Measurements from ENCODE around the gene ALAS1. TPM values are rescaled to one million over a fixed set of nuclear protein-coding genes. Genes with fewer than 3 reads are reported as not detected.

The ALAS1 gene
- total RNA-seq, 2 donors from 2014 or later: 28.4 to 33.3 TPM

GRCh38 chr3:52222319-52223221 lies 24.6 kb downstream of the ALAS1 start:
- H3K27ac ChIP-seq: no peak overlapping the region
- no peak for DNase-seq (ENCODE audit: low spot score)
- H3K9me3 ChIP-seq: no peaks in the 10 kb centered on the region
- peaks cover 0 to under 1% of the 10 kb centered on the region in 2 donors for H3K4me1 ChIP-seq (ENCODE audit: control insufficient read depth in 1 of 2, low read depth in 2 of 2)
- no peak for ATAC-seq (ENCODE audit: insufficient number of reproducible peaks, low FRiP score, low read depth)
- no peak overlapping the region for H3K4me3 ChIP-seq
- TF ChIP-seq, protein P1, sequence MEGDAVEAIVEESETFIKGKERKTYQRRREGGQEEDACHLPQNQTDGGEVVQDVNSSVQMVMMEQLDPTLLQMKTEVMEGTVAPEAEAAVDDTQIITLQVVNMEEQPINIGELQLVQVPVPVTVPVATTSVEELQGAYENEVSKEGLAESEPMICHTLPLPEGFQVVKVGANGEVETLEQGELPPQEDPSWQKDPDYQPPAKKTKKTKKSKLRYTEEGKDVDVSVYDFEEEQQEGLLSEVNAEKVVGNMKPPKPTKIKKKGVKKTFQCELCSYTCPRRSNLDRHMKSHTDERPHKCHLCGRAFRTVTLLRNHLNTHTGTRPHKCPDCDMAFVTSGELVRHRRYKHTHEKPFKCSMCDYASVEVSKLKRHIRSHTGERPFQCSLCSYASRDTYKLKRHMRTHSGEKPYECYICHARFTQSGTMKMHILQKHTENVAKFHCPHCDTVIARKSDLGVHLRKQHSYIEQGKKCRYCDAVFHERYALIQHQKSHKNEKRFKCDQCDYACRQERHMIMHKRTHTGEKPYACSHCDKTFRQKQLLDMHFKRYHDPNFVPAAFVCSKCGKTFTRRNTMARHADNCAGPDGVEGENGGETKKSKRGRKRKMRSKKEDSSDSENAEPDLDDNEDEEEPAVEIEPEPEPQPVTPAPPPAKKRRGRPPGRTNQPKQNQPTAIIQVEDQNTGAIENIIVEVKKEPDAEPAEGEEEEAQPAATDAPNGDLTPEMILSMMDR (IDR thresholded peaks at IDR 0.05): no peak
- no peaks in the 10 kb centered on the region for H3K27me3 ChIP-seq (replicated peaks; ENCODE audit: insufficient read depth)
- H3K36me3 ChIP-seq: no peaks in the 10 kb centered on the region

GRCh38 chr3:52223449-52224408 lies 25.8 kb downstream of the ALAS1 start:
- no peak for ATAC-seq (ENCODE audit: insufficient number of reproducible peaks, low FRiP score, low read depth)
- no peaks in the 10 kb centered on the region for H3K9me3 ChIP-seq
- no peak for DNase-seq (ENCODE audit: low spot score)
- TF ChIP-seq, protein P1 (IDR thresholded peaks at IDR 0.05): no peak
- no peak overlapping the region for H3K4me3 ChIP-seq
- H3K36me3 ChIP-seq: no peaks in the 10 kb centered on the region
- H3K27me3 ChIP-seq (replicated peaks; ENCODE audit: insufficient read depth): no peaks in the 10 kb centered on the region
- H3K27ac ChIP-seq: no peak overlapping the region
- no peaks in the 10 kb centered on the region for H3K4me1 ChIP-seq (ENCODE audit: control insufficient read depth in 1 of 2, low read depth in 2 of 2)

GRCh38 chr3:52225452-52226228 lies 27.7 kb downstream of the ALAS1 start, which contains the start of gene TLR9:
Gene TLR9 (minus strand): TSS chr3:52225645. CDS start chr3:52225529, 116 bp downstream.
- TF ChIP-seq, protein P1 (IDR thresholded peaks at IDR 0.05): no peak
- Histone ChIP-seq H3K27ac (no peak within 1 kb of the TSS), H3K27me3 (replicated peaks; ENCODE audit: insufficient read depth) (no peaks in the 10 kb centered on the region), H3K4me1 (ENCODE audit: control insufficient read depth in 1 of 2, low read depth in 2 of 2) (no peaks in the 10 kb centered on the region), H3K4me3 (no peak within 1 kb of the TSS), H3K36me3 (peaks cover 15% of the 10 kb centered on the region), H3K9me3 (no peaks in the 10 kb centered on the region)
- DNase-seq (ENCODE audit: low spot score) (no peak), ATAC-seq (ENCODE audit: insufficient number of reproducible peaks, low FRiP score, low read depth) (no peak)

- peaks cover 22% of the 10 kb centered on the region for H3K36me3 ChIP-seq
- no peaks in the 10 kb centered on the region for H3K4me1 ChIP-seq (ENCODE audit: control insufficient read depth in 1 of 2, low read depth in 2 of 2)
- DNase-seq (ENCODE audit: low spot score) (no peak), ATAC-seq (ENCODE audit: insufficient number of reproducible peaks, low FRiP score, low read depth) (no peak)
- no peaks in the 10 kb centered on the region for H3K27me3 ChIP-seq (replicated peaks; ENCODE audit: insufficient read depth)
- H3K9me3 ChIP-seq: no peaks in the 10 kb centered on the region
- TF ChIP-seq, protein P1 (IDR thresholded peaks at IDR 0.05): no peak
- no peak overlapping the region for H3K4me3 ChIP-seq
- no peak overlapping the region for H3K27ac ChIP-seq
These were observed 28.4 kb downstream of the ALAS1 start for GRCh38 chr3:52226229-52226817.

Data from thoracic aorta (tissue), 2 donors.